Omental fat pad (tissue), 4 donors: ENCODE results near the gene CPLX1. TPM values are rescaled to one million over a fixed set of nuclear protein-coding genes. Genes with fewer than 3 reads are reported as not detected.

Experiments used
- ATAC-seq: fragments of 150-250 bp; one replicate; pipeline ENCODE4 v1.9.1; 2016; ENCODE audit warnings: mild to moderate bottlenecking, moderate library complexity; ENCODE audit not compliant: low FRiP score
- DNase-seq: peaks from one replicate; pipeline ENCODE4 v3.0.0-alpha.2; 2019; ENCODE audit warnings: low spot score
- total RNA-seq, 4 donors: library from RNA; depleted of rRNA; stranded (reverse); fragments of >200 nt; gene quantifications; one replicate each; pipeline ENCODE4 v1.1.0, GENCODE V29; 2016
- TF ChIP-seq, protein P1 (sequence below), 3 donors: fragments of 450-650 bp; IDR thresholded peaks; one replicate each; pipeline ENCODE4 v1.5.1; 2016 to 2017; ENCODE audit warnings: antibody characterized with exemption in 3 of 3, mild to moderate bottlenecking in 3 of 3, moderate library complexity in 2 of 3

The CPLX1 gene
- total RNA-seq, 4 donors from 2014 or later = 1.1 to 2.0 (median 1.9) TPM; not detected in 1

- DNase-seq (no peak), ATAC-seq (no peak)
- TF ChIP-seq, protein P1, sequence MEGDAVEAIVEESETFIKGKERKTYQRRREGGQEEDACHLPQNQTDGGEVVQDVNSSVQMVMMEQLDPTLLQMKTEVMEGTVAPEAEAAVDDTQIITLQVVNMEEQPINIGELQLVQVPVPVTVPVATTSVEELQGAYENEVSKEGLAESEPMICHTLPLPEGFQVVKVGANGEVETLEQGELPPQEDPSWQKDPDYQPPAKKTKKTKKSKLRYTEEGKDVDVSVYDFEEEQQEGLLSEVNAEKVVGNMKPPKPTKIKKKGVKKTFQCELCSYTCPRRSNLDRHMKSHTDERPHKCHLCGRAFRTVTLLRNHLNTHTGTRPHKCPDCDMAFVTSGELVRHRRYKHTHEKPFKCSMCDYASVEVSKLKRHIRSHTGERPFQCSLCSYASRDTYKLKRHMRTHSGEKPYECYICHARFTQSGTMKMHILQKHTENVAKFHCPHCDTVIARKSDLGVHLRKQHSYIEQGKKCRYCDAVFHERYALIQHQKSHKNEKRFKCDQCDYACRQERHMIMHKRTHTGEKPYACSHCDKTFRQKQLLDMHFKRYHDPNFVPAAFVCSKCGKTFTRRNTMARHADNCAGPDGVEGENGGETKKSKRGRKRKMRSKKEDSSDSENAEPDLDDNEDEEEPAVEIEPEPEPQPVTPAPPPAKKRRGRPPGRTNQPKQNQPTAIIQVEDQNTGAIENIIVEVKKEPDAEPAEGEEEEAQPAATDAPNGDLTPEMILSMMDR (IDR thresholded peaks at IDR 0.05) = no peak
These were observed 82.3 kb downstream of the CPLX1 start for GRCh38 chr4:743463-744211.

DNA sequence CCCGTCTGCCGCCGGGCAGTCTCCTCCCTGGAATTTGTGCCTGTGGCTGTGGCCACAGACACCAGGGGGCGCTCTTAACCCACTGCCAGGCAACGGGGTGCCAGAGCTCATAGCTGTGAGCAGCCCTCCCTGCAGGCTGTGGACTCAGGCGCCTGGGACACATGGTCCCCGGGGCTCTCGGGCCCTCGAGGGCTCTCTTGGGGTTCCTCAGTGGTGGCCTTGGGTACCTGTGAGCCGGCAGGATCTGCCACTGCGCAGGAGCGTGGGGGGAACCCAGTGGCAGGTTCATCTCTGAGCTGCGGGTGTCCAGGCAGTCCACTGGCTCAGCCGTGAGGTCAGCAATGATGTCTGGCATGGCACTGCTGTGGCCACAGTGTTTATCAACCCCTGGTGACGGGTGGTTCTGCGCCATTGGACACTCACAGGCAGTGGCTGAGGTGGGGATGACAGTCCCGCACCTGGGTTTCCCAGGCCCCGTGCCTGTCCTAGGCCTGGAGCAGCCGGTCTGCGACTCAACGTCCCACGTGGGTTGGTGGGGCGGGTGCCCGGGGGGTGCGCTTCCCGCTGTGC is 83.1 kb downstream of the CPLX1 start:
- ATAC-seq (peak; percentile 81), DNase-seq (peak; percentile 51)

GRCh38 chr4:742096-742741 is 83.7 kb downstream of the CPLX1 start:
- peak; percentile 23 for ATAC-seq
- TF ChIP-seq, protein P1 (IDR thresholded peaks at IDR 0.05) = no peak

More for the DNA sequence above, 83.1 kb downstream of the CPLX1 start:
- TF ChIP-seq, protein P1 (IDR thresholded peaks at IDR 0.05) = peak in 1 of 3 donors; percentile 40

GRCh38 chr4:740656-741282 is 85.2 kb downstream of the CPLX1 start:
- TF ChIP-seq, protein P1 (IDR thresholded peaks at IDR 0.05) = no peak
- no peak for ATAC-seq
- DNase-seq = no peak

More at GRCh38 chr4:742096-742741, 83.7 kb downstream of the CPLX1 start:
- no peak for DNase-seq

- TF ChIP-seq, protein P1 (IDR thresholded peaks at IDR 0.05) = no peak
- ATAC-seq (no peak), DNase-seq (no peak)
These were observed 85.9 kb downstream of the CPLX1 start for GRCh38 chr4:740011-740410.

- DNase-seq (no peak), ATAC-seq (no peak)
- TF ChIP-seq, protein P1 (IDR thresholded peaks at IDR 0.05) = no peak
These were observed 86.4 kb downstream of the CPLX1 start for GRCh38 chr4:739569-739968.
